Bronchial epithelial cell (primary cell): ENCODE measurements around the gene SELENOF. TPM values are rescaled to one million over a fixed set of nuclear protein-coding genes. Genes with fewer than 3 reads are reported as not detected.
"Not testable (repeated sequence)": the region's sequence is repeated elsewhere in the genome, so short reads cannot be mapped to it uniquely, and the experiment has no call there.

Source experiments
- DNase-seq: peaks from one replicate; pipeline ENCODE4 v3.0.0-alpha.2; 2010; ENCODE audit warnings: low read depth
- FAIRE-seq: peaks from 2 replicates; lab custom pipeline; 2011; peaks lifted over from hg19 to GRCh38; lab: Jason Lieb, UNC
- H3K27me3 ChIP-seq: 2 replicates; pipeline ENCODE4 v1.5.1; 2011; ENCODE audit warnings: low read length; ENCODE audit not compliant: control insufficient read depth, insufficient read depth
- H3K36me3 ChIP-seq: 2 replicates; pipeline ENCODE4 v1.5.1; 2011; ENCODE audit warnings: low read length; ENCODE audit not compliant: control insufficient read depth, insufficient read depth
- H3K4me3 ChIP-seq: 2 replicates; pipeline ENCODE4 v1.5.1; 2011; ENCODE audit warnings: mild to moderate bottlenecking, low read depth, low read length, control low read depth
- CTCF ChIP-seq: IDR thresholded peaks from 2 replicates; pipeline ENCODE4 v1.5.1; 2011; ENCODE audit warnings: mild to moderate bottlenecking, moderate library complexity, low read length, control low read depth, inconsistent platforms; ENCODE audit not compliant: insufficient read depth, severe bottlenecking
- total RNA-seq: library from RNA; depleted of rRNA; stranded (reverse); fragments of >200 nt; gene quantifications from 2 replicates; pipeline ENCODE4 v1.2.1, GENCODE V29; 2014

The SELENOF gene
- total RNA-seq, 1 donor from 2014 or later: 131 TPM

GRCh38 chr1:86871001-86871400, 42.9 kb downstream of the SELENOF start:
- TF ChIP-seq CTCF: no peak
- Histone ChIP-seq H3K36me3 (no peaks in the 10 kb centered on the region), H3K4me3 (no peak overlapping the region), H3K27me3 (no peaks in the 10 kb centered on the region)
- DNase-seq (no peak), FAIRE-seq (no peak)

- DNase-seq (peak; percentile 57), FAIRE-seq (no peak)
- H3K4me3 ChIP-seq: no peak overlapping the region
- TF ChIP-seq CTCF: no peak
- no peaks in the 10 kb centered on the region for H3K27me3 ChIP-seq
- H3K36me3 ChIP-seq: peaks cover 1% of the 10 kb centered on the region
Observed at GRCh38 chr1:86868477-86868876, 45.4 kb downstream of the SELENOF start.

- not testable (repeated sequence) for H3K4me3 ChIP-seq
Observed at GRCh38 chr1:86867278-86867677, 46.6 kb downstream of the SELENOF start.

GRCh38 chr1:86866665-86867064, 47.3 kb downstream of the SELENOF start:
- TF ChIP-seq CTCF: no peak
- Histone ChIP-seq H3K36me3 (peaks cover 1% of the 10 kb centered on the region), H3K27me3 (no peaks in the 10 kb centered on the region), H3K4me3 (no peak overlapping the region)
- FAIRE-seq: no peak
- peak; percentile 58 for DNase-seq

More at GRCh38 chr1:86867278-86867677, 46.6 kb downstream of the SELENOF start:
- H3K27me3 ChIP-seq, FAIRE-seq, H3K36me3 ChIP-seq, DNase-seq: not testable (repeated sequence)

- no peak for TF ChIP-seq CTCF
- Histone ChIP-seq H3K27me3 (no peaks in the 10 kb centered on the region), H3K36me3 (peaks cover 1% of the 10 kb centered on the region), H3K4me3 (no peak overlapping the region)
- FAIRE-seq (no peak), DNase-seq (no peak)
Observed at GRCh38 chr1:86865973-86866637, 47.8 kb downstream of the SELENOF start.

GRCh38 chr1:86862920-86863319, 51.0 kb downstream of the SELENOF start:
- no peaks in the 10 kb centered on the region for H3K27me3 ChIP-seq
- peaks cover 1% of the 10 kb centered on the region for H3K36me3 ChIP-seq
- no peak for DNase-seq
- no peak for FAIRE-seq
- TF ChIP-seq CTCF: no peak
- H3K4me3 ChIP-seq: no peak overlapping the region
